Measurements from ENCODE around the gene TNFRSF13B.
A peak's percentile ranks its signal among the peaks of the same experiment; 100 is the strongest.
"Not testable (repeated sequence)": the region's sequence is repeated elsewhere in the genome, so short reads cannot be mapped to it uniquely, and the experiment has no call there.

TNFRSF13B gene

GRCh38 chr17:16922386-16923096 is 49.4 kb downstream of the TNFRSF13B start:
- peak; percentile 24 for TF ChIP-seq CTCF (IDR thresholded peaks at IDR 0.05)
- TF ChIP-seq ZFX (IDR thresholded peaks at IDR 0.05; ENCODE audit: borderline replicate concordance): no peak
- H3K27ac ChIP-seq: no peak overlapping the region

- H3K27ac ChIP-seq: not testable (repeated sequence)
Observed at GRCh38 chr17:16921451-16921850, 50.5 kb downstream of the TNFRSF13B start.

- TF ChIP-seq ZFX (IDR thresholded peaks at IDR 0.05; ENCODE audit: borderline replicate concordance) (no peak), CTCF (IDR thresholded peaks at IDR 0.05) (no peak)
- H3K27ac ChIP-seq: no peak overlapping the region
Observed at GRCh38 chr17:16920628-16921020, 51.3 kb downstream of the TNFRSF13B start.

- TF ChIP-seq CTCF (IDR thresholded peaks at IDR 0.05): peak; percentile 19
- no peak for TF ChIP-seq ZFX (IDR thresholded peaks at IDR 0.05; ENCODE audit: borderline replicate concordance)
- H3K27ac ChIP-seq: no peak overlapping the region
Observed at GRCh38 chr17:16919663-16920627, 52.0 kb downstream of the TNFRSF13B start.

GRCh38 chr17:16918443-16918842 is 53.5 kb downstream of the TNFRSF13B start:
- TF ChIP-seq ZFX (IDR thresholded peaks at IDR 0.05; ENCODE audit: borderline replicate concordance): no peak
- no peak for TF ChIP-seq CTCF (IDR thresholded peaks at IDR 0.05)
- no peak overlapping the region for H3K27ac ChIP-seq

- H3K27ac ChIP-seq: no peak overlapping the region
- TF ChIP-seq ZFX (IDR thresholded peaks at IDR 0.05; ENCODE audit: borderline replicate concordance) (no peak), CTCF (IDR thresholded peaks at IDR 0.05) (no peak)
Observed at GRCh38 chr17:16917671-16918394, 54.1 kb downstream of the TNFRSF13B start.

GRCh38 chr17:16916557-16916920 is 55.4 kb downstream of the TNFRSF13B start:
- no peak overlapping the region for H3K27ac ChIP-seq
- TF ChIP-seq ZFX (IDR thresholded peaks at IDR 0.05; ENCODE audit: borderline replicate concordance) (no peak), CTCF (IDR thresholded peaks at IDR 0.05) (no peak)

Measured in 22Rv1 (cell line).